CD4-positive, alpha-beta T cell treated with Interferon alpha-2 for 1 hour (primary cell): ENCODE data around the gene TEX14.
A peak's percentile ranks its signal among the peaks of the same experiment; 100 is the strongest.

ENCODE experiments used
- DNase-seq, 2 donors: peaks; one replicate each; pipeline ENCODE4 v3.0.0-alpha.2; 2020 to 2022

TEX14 gene

DNA sequence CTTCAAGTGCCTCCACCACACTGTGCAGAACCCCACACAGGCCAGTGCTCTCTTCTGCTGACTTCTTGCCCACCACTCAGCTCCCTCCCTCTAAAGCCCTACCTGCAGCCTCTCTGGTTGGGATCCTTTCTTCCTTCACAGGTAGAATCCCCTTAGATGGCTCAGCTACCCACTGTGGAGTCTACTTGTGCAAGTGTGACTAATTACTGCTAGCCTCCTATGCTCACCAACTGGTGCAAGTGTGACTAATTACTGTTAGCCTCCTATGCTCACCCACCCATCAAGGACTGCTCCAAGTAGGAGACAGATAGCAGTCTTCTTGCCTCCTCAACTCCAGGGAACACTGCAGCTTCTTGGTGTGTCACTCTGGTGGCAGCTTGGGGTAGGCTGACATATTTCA is 43.6 kb downstream of the TEX14 start:
- no peak for DNase-seq

DNA sequence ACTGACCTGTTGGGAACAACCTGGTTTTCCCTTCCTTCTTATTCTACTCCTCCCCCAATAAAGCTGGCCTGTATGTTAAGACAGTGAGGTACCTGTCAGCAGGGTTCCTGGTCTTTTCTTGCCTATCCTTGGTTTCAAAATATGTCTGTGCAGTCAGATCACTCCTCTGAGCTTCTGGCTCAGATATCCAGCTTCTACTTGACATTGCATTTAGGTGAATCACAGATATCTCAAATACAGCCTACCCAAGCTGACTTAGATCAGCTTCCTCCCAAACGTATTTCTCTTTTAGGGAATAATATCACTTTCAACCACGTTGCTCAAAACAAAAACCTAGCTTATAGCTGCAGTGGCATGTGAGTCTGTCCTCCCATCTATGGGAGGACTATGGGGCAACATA is 48.7 kb downstream of the TEX14 start:
- DNase-seq = no peak

DNA sequence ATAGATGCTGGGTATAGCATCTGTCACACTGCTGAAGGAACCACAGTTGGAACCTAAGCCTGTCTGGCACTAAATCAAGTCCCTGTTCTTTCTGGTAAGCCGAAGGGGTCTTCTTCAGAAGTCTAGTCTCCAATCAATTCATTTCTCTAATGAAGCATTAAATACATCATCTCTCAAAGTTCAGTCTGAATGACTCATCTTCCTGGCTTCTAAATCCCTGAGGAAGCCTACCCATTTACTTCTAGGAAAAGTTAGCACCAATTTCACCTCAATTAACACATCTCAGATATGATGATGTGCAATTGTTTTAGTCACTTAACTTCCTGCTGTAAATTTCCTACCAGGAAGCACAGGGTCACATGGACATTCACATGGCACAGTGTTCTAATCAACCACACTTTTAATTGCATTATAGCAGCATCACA is 49.9 kb downstream of the TEX14 start:
- DNase-seq = no peak

DNA sequence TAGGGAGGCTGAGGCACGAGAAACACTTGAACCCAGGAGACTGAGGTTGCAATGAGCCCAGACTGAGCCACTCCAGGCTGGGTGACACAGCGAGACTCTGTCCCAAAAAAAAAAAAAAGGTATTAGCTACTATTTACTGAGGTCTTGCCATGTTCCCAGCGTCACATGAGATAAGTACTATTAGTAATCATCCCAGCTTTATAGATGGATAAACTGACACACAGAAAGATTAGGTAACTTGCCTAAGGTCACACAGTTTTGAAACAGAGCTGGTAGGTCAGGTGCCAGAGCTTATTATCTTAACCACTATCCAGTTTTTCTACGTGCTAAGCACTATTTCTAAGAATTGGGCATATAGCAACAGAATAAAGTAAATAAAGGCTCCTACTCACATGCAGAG is 51.6 kb downstream of the TEX14 start:
- no peak for DNase-seq

DNA sequence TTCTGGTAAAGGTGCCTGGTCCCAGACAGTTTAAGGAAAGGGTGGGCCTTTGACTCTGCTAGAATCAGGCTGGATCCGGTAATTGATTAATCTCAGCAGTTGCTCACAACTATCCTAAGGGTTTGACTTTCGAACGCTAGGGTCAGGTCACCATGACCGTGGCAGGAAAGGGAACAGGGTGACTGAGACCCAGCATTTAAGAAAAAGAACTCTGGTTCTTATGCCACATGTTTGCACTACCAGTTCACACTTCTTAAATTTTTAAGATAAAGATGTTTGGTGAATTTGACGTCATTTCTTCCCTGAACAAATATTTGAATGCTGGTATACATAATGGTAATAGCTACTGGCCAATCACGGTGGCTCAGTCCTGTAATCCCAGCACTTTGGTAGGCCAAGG is 52.2 kb downstream of the TEX14 start:
- no peak for DNase-seq

DNA sequence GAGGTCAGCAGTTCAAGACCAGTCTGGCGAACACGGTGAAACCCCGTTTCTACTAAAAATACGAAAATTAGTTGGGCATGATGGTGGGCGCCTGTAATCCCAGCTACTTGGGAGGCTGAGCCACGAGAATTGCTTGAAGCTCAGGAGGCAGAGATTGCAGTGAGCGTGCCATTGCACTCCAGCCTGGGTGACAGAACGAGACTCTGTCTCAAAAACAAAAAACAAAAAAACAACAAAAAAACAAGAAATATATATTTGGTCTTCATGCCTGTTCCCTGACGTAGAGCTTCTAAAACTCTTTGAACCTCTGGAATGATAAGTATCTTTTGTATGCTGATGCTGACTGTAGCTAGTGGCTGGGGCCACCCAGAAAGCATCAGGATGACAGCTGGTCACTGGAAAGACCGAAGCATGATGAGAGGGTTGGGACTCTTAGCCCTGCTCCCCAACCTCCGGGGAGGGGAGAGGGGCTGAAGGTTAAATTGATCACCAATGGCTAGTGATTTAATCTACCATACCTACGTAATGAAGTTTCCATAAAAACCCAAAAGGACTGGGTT is 54.8 kb downstream of the TEX14 start:
- no peak for DNase-seq

DNA sequence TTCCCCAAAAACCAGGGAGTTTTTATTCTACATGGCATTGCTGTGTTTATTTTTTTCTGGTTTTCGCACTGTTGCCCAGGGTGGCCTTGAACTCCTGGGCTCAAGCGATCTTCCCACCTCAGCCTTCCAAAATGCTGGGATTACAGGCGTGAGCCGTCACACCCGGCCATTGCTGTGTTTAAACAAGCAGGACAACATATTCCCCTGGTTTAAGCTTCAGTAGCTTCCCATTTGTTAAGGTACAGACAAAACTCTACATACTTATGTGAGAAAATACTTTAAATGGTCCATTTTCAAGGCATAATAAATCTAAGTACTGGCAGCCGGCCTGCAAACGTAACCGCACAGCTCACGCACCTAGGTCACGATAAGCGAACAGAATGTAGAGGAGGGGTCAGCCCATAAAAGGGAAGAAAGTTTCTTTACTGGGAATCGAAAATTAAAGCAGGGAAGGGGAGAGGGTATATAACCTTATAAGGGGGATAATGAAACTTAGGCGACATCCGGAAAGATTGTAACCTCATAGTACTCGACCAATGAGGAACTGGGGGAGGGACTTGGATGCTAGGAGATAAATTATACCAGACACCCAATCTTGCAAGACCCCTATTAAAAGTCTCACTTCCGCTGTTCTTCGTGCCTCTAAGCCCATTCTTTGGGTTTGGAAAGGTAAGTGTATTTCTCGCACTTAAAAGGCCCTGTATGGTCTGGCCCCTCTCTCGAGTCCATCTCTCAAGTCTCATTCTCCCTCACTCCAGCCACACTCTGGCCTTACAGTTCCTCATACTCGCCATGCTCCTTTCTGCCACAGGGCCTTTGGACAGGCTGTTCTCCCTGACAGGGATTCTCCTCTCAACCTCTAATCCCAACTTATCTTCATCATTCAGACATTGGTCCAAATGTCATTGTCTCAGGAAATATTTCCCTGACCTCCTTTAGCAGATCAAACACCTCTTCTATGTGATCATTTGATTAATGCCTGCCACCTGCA is 59.2 kb downstream of the TEX14 start:
- DNase-seq = peak in 1 of 2 donors; percentile 24

DNA sequence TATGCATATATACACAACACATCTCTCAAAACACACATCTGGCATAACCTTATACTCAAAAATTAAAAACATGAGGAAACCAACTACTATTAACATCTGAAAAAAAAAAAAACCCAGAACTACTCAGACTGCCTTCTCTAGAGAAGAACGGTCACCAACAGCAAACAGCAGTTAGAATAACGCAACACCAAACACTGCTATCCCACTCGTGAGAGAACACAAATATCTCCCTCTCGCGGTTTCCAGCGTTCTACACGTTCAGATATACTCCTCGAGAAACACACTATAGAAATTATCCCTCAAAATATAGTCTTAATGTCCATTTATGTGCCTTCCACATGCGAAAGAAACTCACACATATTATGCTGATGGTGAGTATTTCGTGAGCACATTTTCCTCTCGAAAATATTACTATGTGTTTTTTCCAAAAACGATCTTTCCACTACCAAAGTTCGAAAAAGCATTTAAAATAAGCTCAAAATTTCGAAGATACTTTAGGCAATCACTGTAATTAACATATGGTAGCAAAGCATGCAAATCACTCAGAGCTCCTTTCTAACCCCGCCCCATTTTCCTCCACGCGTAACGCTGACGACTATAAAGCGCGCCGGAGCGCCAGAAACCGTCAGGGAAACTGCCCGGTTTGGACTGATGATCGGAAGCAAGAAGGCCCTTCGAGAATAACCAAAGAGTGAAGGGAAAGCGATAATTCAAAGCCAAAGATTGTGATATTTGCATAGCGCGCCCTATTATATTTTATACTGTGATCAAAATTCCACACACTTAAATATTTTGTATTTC is 60.1 kb downstream of the TEX14 start:
- DNase-seq = peak; percentile 96 to 97

DNA sequence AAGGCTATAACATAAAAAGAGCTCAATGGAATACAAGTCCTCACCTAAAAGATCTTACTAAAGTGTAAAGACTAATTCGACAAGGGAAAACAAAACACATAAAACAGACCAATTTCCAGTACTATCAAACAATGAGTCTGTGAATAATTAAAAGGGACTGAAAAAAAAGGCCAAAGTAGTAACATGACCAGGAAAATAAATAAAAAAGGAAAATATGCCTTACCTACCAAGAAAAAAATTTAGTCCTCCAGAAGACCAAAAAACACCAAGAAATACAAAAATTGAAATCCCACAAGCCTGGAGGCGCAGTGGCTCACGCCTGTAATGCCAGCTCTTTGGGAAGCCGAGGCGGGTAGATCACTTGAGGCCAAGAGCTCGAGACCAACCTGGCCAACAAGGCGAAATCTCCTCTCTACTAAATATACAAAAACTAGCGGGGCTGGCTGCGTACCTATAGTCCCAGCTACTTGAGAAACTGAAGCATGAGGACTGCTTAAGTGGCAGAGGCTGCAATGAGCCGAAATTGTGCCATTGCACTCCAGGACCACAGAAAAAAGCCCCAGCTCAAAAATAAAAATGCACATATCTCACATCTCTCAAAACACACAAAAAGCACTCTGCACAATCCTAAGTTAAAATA is 60.8 kb downstream of the TEX14 start:
- peak in 1 of 2 donors; percentile 54 for DNase-seq

DNA sequence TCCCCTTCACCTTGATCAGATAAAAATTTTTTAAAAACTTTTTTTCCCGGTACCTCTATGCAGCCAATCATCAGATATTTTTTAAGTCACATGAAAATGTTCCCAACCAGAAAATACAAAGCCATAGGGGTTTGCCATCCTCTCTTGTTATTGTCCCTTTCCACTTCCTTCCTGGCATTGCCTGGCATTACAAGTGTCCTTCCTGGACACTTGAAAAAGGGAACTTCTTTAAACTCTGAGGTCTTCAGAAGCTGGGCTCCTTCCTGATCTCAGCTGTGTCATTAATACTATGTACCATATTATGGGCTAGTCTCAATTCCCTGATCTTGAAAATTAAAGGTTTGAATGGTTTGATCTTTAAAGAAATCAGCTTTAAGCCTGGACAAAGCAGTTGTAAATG is 64.9 kb downstream of the TEX14 start:
- DNase-seq = no peak

DNA sequence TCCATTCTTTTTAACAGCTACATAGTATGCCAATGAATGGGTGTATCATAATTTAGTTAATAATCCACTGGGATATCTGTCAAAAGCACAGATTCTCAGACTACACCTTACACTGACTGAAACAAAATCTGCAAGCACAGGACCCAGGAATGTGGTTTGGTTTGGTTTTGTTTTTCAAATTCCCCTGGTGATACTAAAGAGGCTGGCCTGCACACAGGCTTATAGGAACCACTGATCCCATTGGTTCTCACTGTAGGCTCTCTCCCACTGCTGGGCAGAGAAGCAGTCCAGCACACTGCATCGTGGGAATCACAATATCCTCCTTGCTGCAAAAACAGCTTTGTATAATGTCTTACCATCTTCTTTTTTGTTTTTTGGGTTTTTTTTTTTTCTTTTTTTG is 67.1 kb downstream of the TEX14 start:
- DNase-seq = no peak

DNA sequence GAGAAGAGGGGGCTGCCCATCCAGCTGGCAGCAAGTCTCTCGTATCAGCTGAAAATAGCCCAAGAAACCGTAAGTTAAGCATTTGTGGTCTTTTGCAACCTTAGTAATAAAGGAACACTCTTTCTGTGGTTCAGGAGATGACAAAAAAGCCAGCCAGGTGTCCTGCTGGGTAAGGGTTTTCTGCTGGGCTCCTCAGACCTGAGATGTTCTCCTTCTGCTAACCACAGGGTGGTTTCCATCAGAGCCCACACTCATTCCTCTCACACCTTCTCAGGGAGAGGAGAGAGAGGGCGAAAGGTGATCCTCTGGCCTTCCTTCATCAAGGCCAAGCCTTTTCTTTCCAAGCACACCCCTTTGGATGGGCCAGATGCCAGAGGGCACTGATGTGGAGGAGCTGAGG is 70.7 kb downstream of the TEX14 start:
- DNase-seq = no peak

DNA sequence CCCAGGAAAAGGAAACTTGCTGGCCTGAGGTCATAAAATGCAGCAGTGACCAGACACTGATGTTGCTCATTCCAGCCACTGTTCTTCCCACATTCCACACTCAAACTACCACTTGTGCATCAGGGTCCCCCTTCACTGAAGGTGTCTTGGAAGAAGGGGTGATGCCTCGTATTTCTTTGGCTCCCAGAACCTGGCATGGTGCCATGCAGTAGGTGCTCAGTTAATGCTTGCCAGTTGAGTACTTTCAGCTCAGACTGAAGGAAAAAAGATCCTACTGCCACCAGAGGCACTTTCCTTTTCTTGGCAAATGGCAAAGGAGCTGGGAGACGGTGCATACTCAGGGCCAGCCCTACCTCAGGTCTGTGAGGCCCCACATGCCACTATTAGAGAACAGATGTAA is 73.5 kb downstream of the TEX14 start:
- no peak for DNase-seq

DNA sequence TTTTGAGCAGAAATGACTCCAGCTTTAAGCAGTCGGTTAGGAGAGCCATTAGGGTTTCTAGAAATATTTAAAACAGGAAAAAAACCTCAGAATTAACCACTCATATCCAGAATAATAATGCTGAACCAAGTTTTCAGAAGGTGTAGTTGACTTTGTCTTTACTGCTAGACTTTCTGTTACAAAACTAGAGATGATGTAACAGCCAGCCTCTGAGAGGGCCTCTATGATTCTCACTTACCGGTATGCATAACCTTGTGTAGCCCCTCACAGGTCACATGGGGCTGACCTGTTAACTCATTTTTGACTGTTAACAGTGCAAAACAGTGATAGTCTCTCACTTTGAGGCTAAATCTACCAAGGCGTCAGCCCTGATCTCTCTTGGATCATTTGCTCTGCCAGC is 74.3 kb downstream of the TEX14 start:
- no peak for DNase-seq

DNA sequence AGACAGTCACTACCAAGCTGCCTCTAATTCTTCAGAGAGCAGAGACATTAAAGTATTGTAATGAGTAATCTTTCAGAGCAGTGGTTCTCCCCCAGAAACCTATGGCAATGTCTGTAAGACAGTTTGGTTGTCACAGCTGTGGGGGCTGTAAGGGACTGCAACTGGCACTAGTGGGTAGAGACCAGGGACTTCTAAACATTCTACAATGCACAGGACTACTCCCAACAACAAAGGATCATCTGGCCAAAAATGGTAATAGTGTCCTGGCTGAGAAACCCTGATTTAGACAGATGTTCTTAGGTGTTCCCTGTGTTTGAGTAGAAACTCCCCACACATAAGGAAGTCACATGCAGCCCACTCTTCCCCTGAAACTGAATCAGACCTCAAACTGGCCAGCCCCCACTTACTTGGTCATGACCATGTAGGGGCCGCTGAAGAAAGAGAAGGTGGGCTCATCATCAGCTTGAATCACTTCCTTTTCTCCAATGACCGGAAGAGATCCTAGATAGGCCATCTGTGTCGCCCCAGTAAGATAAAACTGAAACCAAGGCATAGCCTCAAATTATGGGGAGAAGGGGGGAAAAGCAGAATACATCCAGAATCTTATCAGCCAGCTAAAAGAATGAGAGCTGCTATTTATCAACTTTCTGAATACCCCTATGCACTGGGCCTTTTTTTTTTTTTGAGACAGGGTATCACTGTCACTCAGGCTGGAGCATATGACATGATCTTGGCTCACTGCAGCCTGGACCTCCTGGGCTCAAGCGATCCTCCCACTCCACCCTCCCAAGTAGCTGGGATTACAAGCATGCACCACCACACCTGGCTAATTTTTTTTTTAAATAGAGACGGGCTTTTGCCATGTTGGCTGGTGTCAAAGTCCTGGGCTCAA is 75.8 kb downstream of the TEX14 start:
- DNase-seq = no peak

DNA sequence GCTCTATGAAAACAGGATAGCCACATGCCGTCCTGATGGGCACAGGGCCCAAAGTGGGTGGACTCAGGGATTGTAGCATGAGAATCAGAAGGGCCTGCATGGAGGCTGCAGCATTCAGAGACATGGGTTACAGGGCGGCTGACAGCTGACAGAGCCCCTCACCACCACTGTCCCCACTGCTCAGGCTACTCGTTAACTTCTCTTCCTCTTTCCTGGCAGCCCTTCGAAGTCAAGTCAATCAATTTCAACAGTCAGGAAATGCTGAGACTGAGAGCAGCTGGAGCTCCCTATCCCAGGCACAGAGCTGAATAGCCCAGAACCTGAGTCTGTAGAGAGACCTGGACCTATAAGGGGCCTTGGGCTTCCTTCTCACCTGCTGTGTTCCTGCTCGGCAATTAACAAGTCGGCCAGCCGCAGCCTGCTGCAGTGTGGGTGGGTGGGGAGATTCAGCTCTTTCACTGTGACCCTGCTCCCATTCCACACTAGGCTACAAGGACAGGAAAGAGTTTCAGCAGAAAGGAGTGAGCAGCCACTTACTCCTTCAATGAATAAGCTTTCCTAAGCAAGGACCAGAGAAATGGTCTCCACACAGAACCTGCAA is 76.9 kb downstream of the TEX14 start:
- DNase-seq = no peak

DNA sequence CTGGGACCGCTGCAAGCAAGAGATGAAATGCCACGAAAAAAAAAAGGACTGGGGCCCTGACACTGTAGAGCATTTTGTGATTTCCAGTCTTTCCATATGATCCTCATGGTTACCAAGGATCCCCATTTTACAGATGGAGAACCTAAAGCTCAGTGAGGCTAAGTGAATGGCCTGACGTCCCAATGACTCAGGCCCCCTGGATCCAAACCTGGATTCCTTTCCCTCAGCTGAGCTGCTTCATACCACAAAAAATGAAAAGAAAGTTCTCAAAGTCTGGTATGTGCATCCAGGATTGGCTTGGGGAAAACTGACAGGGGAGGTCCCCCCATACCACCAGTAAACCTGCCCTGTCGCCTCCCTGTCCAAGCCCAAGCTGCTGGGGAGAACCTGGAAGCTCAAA is 80.5 kb downstream of the TEX14 start:
- DNase-seq = no peak

DNA sequence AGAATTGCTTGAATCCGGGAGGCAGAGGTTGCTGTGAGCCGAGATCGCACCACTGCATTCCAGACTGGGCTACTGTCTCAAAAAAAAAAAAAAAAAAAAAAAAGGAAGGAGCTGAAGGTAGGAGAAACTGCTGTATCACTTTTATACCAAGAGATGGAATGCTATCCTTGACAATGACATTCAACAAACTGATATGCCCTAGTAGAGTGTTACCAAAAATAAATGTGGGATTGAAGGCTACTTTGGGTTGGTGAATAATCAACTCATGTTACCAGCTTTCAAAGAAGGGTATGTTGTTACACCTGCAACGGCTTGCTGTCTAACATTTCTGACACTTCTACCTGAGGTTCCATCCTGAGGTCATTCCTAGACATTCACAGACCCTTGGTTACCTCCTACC is 84.9 kb downstream of the TEX14 start:
- no peak for DNase-seq

DNA sequence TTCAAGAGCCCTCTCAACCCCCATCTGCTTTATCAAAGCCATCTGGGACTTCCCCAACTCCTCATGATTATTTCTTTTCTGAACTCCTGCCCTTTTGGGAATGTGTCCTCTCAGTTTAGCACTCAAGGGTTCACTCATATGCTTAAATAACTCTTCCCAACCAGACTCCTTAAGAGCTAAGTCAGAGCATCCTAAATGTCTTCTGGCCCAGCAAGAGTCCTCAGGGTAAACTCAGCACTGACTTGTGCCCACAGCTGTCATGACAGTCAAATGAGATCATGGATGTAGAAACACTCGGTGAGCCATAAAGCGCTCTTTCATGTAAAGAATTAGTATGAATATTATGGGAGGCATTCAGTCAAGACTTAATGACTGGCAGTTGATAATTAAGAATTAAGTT is 85.9 kb downstream of the TEX14 start:
- no peak for DNase-seq

DNA sequence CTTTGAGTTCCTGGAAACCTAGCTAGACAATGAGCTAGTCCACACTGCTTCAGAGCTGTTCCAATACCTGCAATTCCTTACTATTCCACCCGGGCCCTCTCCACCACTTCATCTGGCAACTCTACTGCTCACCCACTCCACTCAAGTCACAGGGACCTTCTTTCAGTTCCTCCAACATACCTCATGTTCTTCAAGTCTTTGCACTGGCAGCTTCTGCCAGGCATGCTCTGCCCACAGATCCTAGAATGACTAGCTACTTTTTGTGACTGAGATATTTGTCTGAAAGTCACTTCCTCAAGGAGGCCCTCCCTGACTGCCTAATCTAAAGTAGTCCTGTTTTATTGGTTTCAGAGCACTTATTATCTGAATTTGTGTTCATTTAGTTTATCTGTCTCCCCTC is 86.4 kb downstream of the TEX14 start:
- DNase-seq = no peak

DNA sequence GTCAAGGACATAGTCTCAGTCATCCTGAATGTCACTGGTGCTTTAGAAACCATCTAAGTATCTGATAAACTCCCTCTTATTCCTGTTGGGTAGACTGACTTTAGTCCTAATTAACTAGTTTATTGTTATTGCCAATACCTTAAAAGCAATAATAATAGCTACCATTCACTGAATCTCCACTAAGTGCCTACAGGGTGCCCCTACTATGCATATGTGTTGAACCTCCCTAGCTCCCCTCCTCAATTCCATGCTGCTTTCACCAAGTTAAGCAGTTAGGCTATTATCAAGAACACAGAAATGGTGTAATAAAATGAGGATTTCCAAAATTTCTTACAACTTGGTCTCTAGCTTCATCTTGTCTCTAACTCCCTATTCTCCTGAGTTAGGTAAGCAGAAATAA is 89.9 kb downstream of the TEX14 start:
- no peak for DNase-seq

DNA sequence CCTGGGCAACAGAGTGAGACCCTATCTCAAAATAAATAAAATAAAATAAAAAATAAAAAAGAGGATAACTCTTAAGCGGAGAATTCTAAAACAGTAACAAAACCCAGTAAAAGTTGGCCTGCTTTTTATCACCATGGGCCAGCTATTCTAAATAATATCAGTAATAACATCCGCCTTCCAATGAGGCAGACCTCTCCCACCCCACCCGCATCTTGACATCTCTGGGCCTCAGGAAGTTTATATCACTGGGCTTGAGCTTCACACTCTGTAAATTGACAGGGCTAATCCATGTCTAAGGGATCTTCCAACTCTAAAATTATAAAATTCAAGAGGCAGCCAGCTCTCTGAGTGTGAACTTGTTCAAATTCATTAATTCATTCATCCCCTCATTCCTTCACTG is 94.5 kb downstream of the TEX14 start:
- DNase-seq = no peak
